A549 (cell line): ENCODE results near the gene MRGPRD. TPM values are rescaled to one million over a fixed set of nuclear protein-coding genes. Genes with fewer than 3 reads are reported as not detected.

Experiments used
- ATAC-seq, 2 experiments: fragments of 200-7000 bp in 1 of 2; fragments of >200 bp in 1 of 2; cut with Nextera tagmentation in 1 of 2; cut with Tn5 transposase in 1 of 2; 3 replicates each; pipeline versions ENCODE4 v1.8.0 to v1.9.1; 2018 to 2020; ENCODE audit warnings: mild to moderate bottlenecking in 1 of 2, moderate library complexity in 1 of 2
- CTCF ChIA-PET: fragments of 300-600 bp; sonication (Branson Sonifier 250); formaldehyde crosslinking; extraction: SDS; loops from one replicate; lab custom pipeline; 2021; ENCODE audit warnings: antibody characterized with exemption, inconsistent platforms; lab: Yijun Ruan, JAX
- POLR2A ChIA-PET: fragments of 350-600 bp; formaldehyde crosslinking; extraction: SDS; loops from one replicate; lab custom pipeline; 2021; ENCODE audit warnings: antibody characterized with exemption, inconsistent platforms; lab: Yijun Ruan, JAX
- DNase-seq, 2 experiments: peaks; one replicate each; pipeline versions ENCODE4 v3.0.0 to v3.0.0-alpha.2; 2011 to 2016; ENCODE audit warnings: low read depth in 1 of 2, low spot score in 1 of 2
- FAIRE-seq: peaks from 2 replicates; lab custom pipeline; 2011; peaks lifted over from hg19 to GRCh38; lab: Jason Lieb, UNC
- H3K27ac ChIP-seq, 2 experiments: fragments of >200 bp; sonication (Bioruptor Twin); formaldehyde crosslinking; 3 replicates each; pipeline ENCODE4 v1.5.1; 2016 to 2017
- H3K4me1 ChIP-seq: fragments of >200 bp; sonication (Bioruptor Twin); formaldehyde crosslinking; 3 replicates; pipeline ENCODE4 v1.6.1; 2016
- H3K4me2 ChIP-seq: fragments of >200 bp; sonication (Bioruptor Twin); formaldehyde crosslinking; 3 replicates; pipeline ENCODE4 v1.6.1; 2016
- H3K4me3 ChIP-seq: fragments of >200 bp; sonication (Bioruptor Twin); formaldehyde crosslinking; 3 replicates; pipeline ENCODE4 v1.5.1; 2016
- H3K9me3 ChIP-seq: fragments of >200 bp; sonication (Bioruptor Twin); formaldehyde crosslinking; 3 replicates; pipeline ENCODE4 v1.6.1; 2016
- ATOH8 ChIP-seq: fragments of 250-450 bp; sonication (Bioruptor Pico); IDR thresholded peaks from 2 replicates; pipeline ENCODE4 v1.5.0; 2020; ENCODE audit warnings: low read depth, mild to moderate bottlenecking, moderate library complexity
- BCL3 ChIP-seq: fragments of >200 bp; sonication (Bioruptor Twin); formaldehyde crosslinking; IDR thresholded peaks from 3 replicates; pipeline ENCODE4 v1.6.1; 2016
- BHLHE40 ChIP-seq: IDR thresholded peaks from 2 replicates; pipeline ENCODE4 v1.6.1; 2012; ENCODE audit warnings: low read depth, low read length, inconsistent platforms
- CBX8 ChIP-seq: fragments of 200-600 bp; sonication (generic); IDR thresholded peaks from 2 replicates; pipeline ENCODE4 v1.6.1; 2016
- CEBPB ChIP-seq, 2 experiments: fragments of >200 bp in 1 of 2; sonication (Bioruptor Twin) in 1 of 2; formaldehyde crosslinking in 1 of 2; IDR thresholded peaks; 2 replicates each; pipeline ENCODE4 v1.6.1; 2012 to 2016
- EP300 ChIP-seq, 2 experiments: fragments of >200 bp; sonication (Bioruptor Twin); formaldehyde crosslinking; IDR thresholded peaks; 2 replicates in 1 of 2; 3 replicates in 1 of 2; pipeline ENCODE4 v1.6.1; 2016 to 2017
- HEYL ChIP-seq: fragments of 250-450 bp; sonication (Bioruptor Pico); IDR thresholded peaks from 2 replicates; pipeline ENCODE4 v1.8.0; 2021; ENCODE audit warnings: mild to moderate bottlenecking, moderate library complexity
- HMGXB4 ChIP-seq: fragments of 250-450 bp; sonication (Bioruptor Pico); IDR thresholded peaks from 2 replicates; pipeline ENCODE4 v1.5.0; 2021; ENCODE audit warnings: mild to moderate bottlenecking, moderate library complexity, borderline replicate concordance
- KDM1A ChIP-seq: fragments of 200-600 bp; sonication (generic); IDR thresholded peaks from 2 replicates; pipeline ENCODE4 v1.6.1; 2016; ENCODE audit warnings: low read depth, mild to moderate bottlenecking
- NPAS2 ChIP-seq: fragments of 250-450 bp; sonication (Bioruptor Pico); IDR thresholded peaks from 2 replicates; pipeline ENCODE4 v1.8.0; 2022; ENCODE audit warnings: mild to moderate bottlenecking, moderate library complexity, borderline replicate concordance
- POLR2A ChIP-seq: IDR thresholded peaks from 2 replicates; pipeline ENCODE4 v1.6.1; 2012; ENCODE audit warnings: mild to moderate bottlenecking, low read length
- RAD21 ChIP-seq, 2 experiments: fragments of >200 bp in 1 of 2; sonication (Bioruptor Twin) in 1 of 2; formaldehyde crosslinking in 1 of 2; IDR thresholded peaks in 1 of 2; conservative IDR thresholded peaks in 1 of 2; 2 replicates in 1 of 2; 3 replicates in 1 of 2; pipeline ENCODE4 v1.6.1; 2012 to 2018; ENCODE audit warnings: inconsistent platforms in 1 of 2
- RNF2 ChIP-seq: fragments of 200-600 bp; sonication (generic); IDR thresholded peaks from 2 replicates; pipeline ENCODE4 v1.6.1; 2016; ENCODE audit warnings: low read depth, mild to moderate bottlenecking, antibody characterized with exemption, moderate library complexity, borderline replicate concordance
- SREBF2 ChIP-seq: fragments of 450-650 bp; IDR thresholded peaks from 2 replicates; pipeline ENCODE4 v1.6.1; 2014; ENCODE audit warnings: mild to moderate bottlenecking, moderate library complexity
- TFCP2L1 ChIP-seq: fragments of 250-450 bp; sonication (Bioruptor Pico); IDR thresholded peaks from 2 replicates; pipeline ENCODE4 v1.5.0; 2021; ENCODE audit warnings: mild to moderate bottlenecking
- TP53 ChIP-seq: fragments of 250-450 bp; sonication (Bioruptor Pico); IDR thresholded peaks from 2 replicates; pipeline ENCODE4 v1.5.0; 2021; ENCODE audit warnings: mild to moderate bottlenecking, moderate library complexity
- ZSCAN20 ChIP-seq: fragments of 250-450 bp; sonication (Bioruptor Pico); IDR thresholded peaks from 2 replicates; pipeline ENCODE4 v1.8.0; 2022; ENCODE audit warnings: mild to moderate bottlenecking, moderate library complexity
- WGBS: methylation state at CpG from one replicate; pipeline ENCODE4 v1.1.6; 2017; ENCODE audit errors: missing lambda C conversion rate; 5-methylcytosine and 5-hydroxymethylcytosine counted together
- polyA plus RNA-seq, 4 experiments: library from polyadenylated mRNA; depleted of rRNA in 3 of 4; stranded (reverse); fragments of >200 nt; fragmentation: RNase III in 1 of 4; extraction: RNeasy Plus Mini Kit Qiagen cat#74134 plus additional on column Dnase treatment in 1 of 4; gene quantifications; 2 replicates in 3 of 4; 3 replicates in 1 of 4; pipeline ENCODE4 v1.2.3, GENCODE V29; 2011 to 2017
- TF ChIP-seq, protein P1 (sequence below): IDR thresholded peaks from 2 replicates; pipeline ENCODE4 v1.6.1; 2012
- TF ChIP-seq, protein P2 (sequence below): fragments of 450-650 bp; IDR thresholded peaks from 2 replicates; pipeline ENCODE4 v1.6.1; 2014; ENCODE audit warnings: antibody characterized with exemption
- TF ChIP-seq, protein P3 (sequence below): IDR thresholded peaks from 2 replicates; pipeline ENCODE4 v1.6.1; 2012; ENCODE audit warnings: low read depth, borderline replicate concordance

Gene MRGPRD
- polyA plus RNA-seq, 2 of the 4 experiments (the other 2 are of a cell fraction), result not detected

- CTCF ChIA-PET, result interaction anchor here (0.8 to 2.9 kb wide), 5 partner anchors 12 to 53 kb away, joined by 3 to 10 read pairs (median 4); no protein-coding TSS in a partner anchor
- Histone ChIP-seq H3K4me1 (peaks cover 18% of the 10 kb centered on the region), H3K27ac (no peak overlapping the region), H3K4me3 (no peak overlapping the region), H3K4me2 (no peak overlapping the region), H3K9me3 (no peaks in the 10 kb centered on the region)
- FAIRE-seq (no peak), DNase-seq (no peak), ATAC-seq (no peak)
- POLR2A ChIA-PET, result no interaction called here
- no peak for TF ChIP-seq HEYL (CRISPR knock-in tag)
- TF ChIP-seq ATOH8 (CRISPR knock-in tag), result no peak
- WGBS, result 73% methylated on average over 7 of the region's 13 CpGs
These were observed 21.9 kb upstream of the MRGPRD start for GRCh38 chr11:69002570-69003231.

DNA sequence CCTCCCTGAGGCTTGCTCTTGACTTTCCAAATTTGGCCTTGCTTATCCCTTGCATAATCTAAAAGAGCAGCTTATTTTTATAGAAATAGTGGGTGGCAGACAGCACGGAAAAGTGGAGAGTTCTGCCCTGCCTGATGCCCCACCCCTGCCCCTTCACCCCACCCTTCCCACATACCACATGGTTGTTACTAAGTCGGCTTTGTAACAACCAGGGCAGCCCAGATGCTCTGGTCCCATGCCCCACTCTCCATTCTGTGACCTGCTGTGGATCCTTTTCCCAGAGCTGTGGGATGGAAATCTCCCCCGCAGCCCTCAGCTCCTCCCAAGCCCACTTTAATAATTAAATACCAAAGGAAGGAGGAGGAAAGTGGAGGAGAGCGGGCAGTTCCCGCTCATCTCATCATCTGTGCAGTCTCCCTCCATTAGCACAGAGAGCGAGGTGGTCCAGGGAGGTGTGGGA is 21.4 kb upstream of the MRGPRD start:
- TF ChIP-seq RAD21 (conservative IDR thresholded peaks at IDR 0.05 in 1 of 2, IDR thresholded peaks at IDR 0.05 in 1 of 2), result no peak
- FAIRE-seq (no peak), DNase-seq (no peak), ATAC-seq (no peak)
- no peaks in the 10 kb centered on the region for H3K9me3 ChIP-seq
- no peak overlapping the region for H3K4me2 ChIP-seq
- WGBS, result 85% methylated on average over 6 of the region's 6 CpGs
- no peak overlapping the region for H3K4me3 ChIP-seq
- no peak overlapping the region for H3K27ac ChIP-seq
- ChIA-PET CTCF (interaction anchor here (0.7 to 2.9 kb wide), 8 partner anchors 11 to 52 kb away, joined by 3 to 10 read pairs (median 4); no protein-coding TSS in a partner anchor), POLR2A (no interaction called here)
- peaks cover 12% of the 10 kb centered on the region for H3K4me1 ChIP-seq

GRCh38 chr11:69001243-69002081 is 20.7 kb upstream of the MRGPRD start:
- Histone ChIP-seq H3K4me3 (no peak overlapping the region), H3K4me1 (peaks cover 10% of the 10 kb centered on the region), H3K4me2 (0 out of 3 replicates have a peak overlapping the region, but pooled peaks have one; percentile 25), H3K27ac (no peak overlapping the region), H3K9me3 (no peaks in the 10 kb centered on the region)
- FAIRE-seq (no peak), DNase-seq (no peak), ATAC-seq (no peak)
- 86% methylated on average over 17 of the region's 23 CpGs for WGBS
- no peak for TF ChIP-seq CEBPB (IDR thresholded peaks at IDR 0.05)
- TF ChIP-seq, protein P1, sequence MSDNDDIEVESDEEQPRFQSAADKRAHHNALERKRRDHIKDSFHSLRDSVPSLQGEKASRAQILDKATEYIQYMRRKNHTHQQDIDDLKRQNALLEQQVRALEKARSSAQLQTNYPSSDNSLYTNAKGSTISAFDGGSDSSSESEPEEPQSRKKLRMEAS, result no peak
- TF ChIP-seq RAD21 (conservative IDR thresholded peaks at IDR 0.05 in 1 of 2, IDR thresholded peaks at IDR 0.05 in 1 of 2), result no peak
- no peak for TF ChIP-seq TFCP2L1
- TF ChIP-seq SREBF2, result no peak
- no peak for TF ChIP-seq ZSCAN20
- TF ChIP-seq EP300 (IDR thresholded peaks at IDR 0.05), result no peak
- TF ChIP-seq KDM1A, result no peak
- TF ChIP-seq BCL3, result no peak
- TF ChIP-seq CBX8, result no peak
- no peak for TF ChIP-seq NPAS2
- TF ChIP-seq POLR2A, result no peak
- TF ChIP-seq ATOH8 (CRISPR knock-in tag), result no peak
- TF ChIP-seq, protein P2, sequence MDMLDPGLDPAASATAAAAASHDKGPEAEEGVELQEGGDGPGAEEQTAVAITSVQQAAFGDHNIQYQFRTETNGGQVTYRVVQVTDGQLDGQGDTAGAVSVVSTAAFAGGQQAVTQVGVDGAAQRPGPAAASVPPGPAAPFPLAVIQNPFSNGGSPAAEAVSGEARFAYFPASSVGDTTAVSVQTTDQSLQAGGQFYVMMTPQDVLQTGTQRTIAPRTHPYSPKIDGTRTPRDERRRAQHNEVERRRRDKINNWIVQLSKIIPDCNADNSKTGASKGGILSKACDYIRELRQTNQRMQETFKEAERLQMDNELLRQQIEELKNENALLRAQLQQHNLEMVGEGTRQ, result no peak
- TF ChIP-seq, protein P3, sequence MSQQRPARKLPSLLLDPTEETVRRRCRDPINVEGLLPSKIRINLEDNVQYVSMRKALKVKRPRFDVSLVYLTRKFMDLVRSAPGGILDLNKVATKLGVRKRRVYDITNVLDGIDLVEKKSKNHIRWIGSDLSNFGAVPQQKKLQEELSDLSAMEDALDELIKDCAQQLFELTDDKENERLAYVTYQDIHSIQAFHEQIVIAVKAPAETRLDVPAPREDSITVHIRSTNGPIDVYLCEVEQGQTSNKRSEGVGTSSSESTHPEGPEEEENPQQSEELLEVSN, result no peak
- TF ChIP-seq BHLHE40, result no peak
- TF ChIP-seq TP53 (CRISPR knock-in tag), result no peak
- TF ChIP-seq RNF2, result no peak
- no peak for TF ChIP-seq HMGXB4
- TF ChIP-seq, all 56 proteins: peak for 0
- POLR2A ChIA-PET, result interaction anchor here (0.6 to 1.0 kb wide), 3 partner anchors 10 to 47 kb away, joined by 3 read pairs; partner anchors contain the start of gene TPCN2
- CTCF ChIA-PET, result interaction anchor here (0.7 to 2.9 kb wide), 14 partner anchors 9 to 100 kb away, joined by 3 to 10 read pairs (median 3); partner anchors contain the start of gene TPCN2
